ENCODE results near the gene ATP8B3.

DNA sequence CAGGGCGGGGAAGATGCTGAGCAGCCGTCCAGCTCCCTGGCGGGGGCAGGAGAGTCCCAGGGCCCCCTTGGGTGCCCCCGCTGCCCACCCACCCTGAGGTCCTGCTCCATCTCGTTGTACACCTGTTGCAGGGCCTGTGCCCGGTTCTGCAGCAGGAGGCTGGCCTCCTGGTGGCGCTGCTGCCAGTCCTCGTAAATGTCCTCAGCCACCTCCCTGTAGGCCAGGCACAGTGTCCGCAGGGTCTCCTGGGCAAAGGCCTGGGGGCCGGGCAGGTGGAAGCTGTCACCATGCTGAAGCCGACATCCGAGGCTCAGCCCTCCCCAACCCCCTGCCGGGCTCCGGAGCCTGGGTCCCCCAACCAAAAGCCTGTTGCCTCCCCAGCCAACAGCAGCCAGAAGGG lies 20.2 kb downstream of the ATP8B3 start:
- no peak for TF ChIP-seq EZH2 (IDR thresholded peaks at IDR 0.05; ENCODE audit: borderline replicate concordance, low read depth, low read length, severe bottlenecking)
- TF ChIP-seq, protein P1, sequence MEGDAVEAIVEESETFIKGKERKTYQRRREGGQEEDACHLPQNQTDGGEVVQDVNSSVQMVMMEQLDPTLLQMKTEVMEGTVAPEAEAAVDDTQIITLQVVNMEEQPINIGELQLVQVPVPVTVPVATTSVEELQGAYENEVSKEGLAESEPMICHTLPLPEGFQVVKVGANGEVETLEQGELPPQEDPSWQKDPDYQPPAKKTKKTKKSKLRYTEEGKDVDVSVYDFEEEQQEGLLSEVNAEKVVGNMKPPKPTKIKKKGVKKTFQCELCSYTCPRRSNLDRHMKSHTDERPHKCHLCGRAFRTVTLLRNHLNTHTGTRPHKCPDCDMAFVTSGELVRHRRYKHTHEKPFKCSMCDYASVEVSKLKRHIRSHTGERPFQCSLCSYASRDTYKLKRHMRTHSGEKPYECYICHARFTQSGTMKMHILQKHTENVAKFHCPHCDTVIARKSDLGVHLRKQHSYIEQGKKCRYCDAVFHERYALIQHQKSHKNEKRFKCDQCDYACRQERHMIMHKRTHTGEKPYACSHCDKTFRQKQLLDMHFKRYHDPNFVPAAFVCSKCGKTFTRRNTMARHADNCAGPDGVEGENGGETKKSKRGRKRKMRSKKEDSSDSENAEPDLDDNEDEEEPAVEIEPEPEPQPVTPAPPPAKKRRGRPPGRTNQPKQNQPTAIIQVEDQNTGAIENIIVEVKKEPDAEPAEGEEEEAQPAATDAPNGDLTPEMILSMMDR (IDR thresholded peaks at IDR 0.05; ENCODE audit: borderline replicate concordance, extremely low read depth, low read length, poor library complexity, severe bottlenecking) = no peak

All from DND-41 (cell line).